Stimulated activated CD4-positive, alpha-beta T cell treated with anti-CD3 and anti-CD28 coated beads, TNF-alpha, amount 100 ng/mL, for 1 hour (primary cell): ENCODE measurements around the gene NRP2.

Experiments
- DNase-seq, 3 donors: peaks; one replicate each; pipeline ENCODE4 v3.0.0-alpha.2; 2020; ENCODE audit warnings: low read depth in 3 of 3, low spot score in 1 of 3

NRP2 gene

DNA sequence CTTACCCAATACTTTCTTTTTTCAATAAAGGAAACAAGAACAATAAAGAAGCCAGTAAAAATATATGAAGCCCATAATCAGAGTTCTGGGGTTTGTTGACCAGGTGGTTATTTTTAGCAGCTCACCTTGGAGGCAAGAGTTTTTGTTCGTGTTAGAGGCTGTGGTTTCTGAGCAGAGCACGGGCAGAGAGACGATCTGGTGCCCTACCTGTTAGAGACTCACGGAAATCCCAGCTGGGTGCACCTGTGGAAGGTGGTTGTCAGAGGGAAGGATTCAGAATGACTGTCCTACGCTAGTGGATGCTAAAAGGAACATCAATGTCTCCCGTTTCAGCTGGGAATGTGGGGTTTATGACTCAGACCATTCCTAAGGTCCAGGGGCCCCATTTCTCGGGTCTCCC, 87.6 kb downstream of the NRP2 start:
- no peak for DNase-seq

- no peak for DNase-seq
Observed at GRCh38 chr2:205770577-205770976, 88.3 kb downstream of the NRP2 start.

- no peak for DNase-seq
Observed at GRCh38 chr2:205771031-205771430, 88.7 kb downstream of the NRP2 start.

DNA sequence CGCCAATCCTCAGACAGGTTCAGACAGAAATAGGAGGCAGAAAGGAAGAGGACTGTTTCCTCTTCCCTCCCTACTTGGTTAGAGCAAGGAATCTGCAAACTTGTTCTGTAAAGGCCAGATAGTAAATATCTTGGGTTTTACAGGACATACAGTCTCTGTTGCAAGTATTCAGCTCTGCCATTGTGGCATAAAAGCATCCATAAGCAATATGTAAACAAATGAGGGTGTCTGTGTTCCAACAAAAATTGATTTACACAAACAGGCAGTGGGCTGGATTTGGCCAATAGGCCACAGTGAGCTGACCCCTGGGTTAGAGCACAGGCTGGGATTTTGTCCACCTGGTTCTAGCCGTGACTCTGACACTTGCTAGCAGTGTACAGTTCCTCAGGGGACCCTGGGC, 89.4 kb downstream of the NRP2 start:
- DNase-seq: no peak

DNA sequence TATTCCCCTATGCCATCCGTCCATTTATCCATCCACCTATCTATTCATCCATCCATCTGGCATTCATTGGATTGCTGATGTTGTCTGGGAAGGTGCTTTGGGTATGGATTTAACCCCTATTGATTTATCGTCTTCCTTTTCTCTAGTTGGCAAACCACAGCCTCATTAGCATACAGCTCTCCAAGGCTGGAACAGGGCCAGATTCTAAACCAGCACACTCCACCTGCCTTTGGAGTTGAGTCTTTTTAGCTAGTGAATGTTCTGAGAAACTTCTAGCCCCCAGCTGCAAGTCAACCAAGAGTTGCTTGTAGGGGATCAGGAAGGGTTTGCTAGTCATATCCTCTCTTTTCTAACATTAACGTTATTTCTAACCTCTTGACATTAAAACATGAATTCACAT, 90.7 kb downstream of the NRP2 start:
- DNase-seq: no peak

DNA sequence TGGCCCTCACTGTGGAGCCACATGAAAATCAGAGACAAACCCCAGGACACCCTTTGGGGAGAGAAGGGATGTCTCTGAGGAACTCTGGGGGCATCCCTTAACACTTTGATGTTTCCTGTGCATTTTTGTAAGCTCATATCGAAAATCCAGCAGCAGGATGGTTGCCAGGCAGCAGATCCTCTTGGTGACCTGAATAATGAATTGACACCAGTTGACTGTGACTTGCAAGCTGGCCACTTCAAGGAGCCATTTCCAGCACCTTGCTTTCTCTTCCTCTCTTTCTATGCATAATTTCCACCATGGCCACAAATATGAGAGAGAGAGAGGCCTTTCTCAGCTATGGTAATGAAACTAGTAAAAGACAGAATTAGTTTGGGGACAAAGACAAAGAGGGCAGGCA, 91.7 kb downstream of the NRP2 start:
- no peak for DNase-seq

DNA sequence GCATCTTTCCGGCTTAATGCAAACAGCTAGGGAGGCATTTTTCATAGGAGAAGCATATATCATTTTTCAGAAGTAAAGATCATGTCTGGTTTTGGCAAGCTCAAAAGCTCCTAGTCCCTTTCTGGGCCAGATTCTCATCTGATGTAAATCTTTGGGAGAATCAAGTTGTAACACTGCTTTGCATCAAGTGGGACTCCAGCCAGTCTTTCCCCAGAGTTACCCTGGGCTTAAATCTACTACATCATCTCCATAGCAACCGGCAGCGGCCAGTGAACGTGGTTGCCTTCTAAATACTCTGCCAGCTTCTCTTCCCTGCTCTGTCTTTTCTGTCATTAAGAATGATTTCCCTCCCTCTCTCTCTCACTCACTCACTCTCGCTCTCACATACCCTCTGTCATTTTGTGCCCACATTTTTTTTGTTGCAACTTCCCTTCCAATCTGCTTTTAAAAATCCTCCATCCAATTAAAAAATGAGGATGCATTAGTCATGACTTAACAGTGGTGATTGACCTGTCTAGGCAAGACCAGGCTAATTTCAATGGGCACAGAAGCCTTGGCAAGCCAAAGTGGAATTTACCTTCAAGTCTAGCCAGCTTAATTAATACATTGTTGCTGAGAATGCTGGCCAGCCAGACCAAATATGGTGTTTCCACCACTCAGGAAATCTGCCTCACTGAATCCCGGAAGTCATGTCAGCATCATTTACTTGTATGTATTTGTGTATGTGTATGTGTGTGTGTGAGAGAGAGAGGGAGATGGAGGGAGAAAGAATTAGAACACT, 93.0 kb downstream of the NRP2 start:
- no peak for DNase-seq

- no peak for DNase-seq
Observed at GRCh38 chr2:205776139-205776538, 93.8 kb downstream of the NRP2 start.

DNA sequence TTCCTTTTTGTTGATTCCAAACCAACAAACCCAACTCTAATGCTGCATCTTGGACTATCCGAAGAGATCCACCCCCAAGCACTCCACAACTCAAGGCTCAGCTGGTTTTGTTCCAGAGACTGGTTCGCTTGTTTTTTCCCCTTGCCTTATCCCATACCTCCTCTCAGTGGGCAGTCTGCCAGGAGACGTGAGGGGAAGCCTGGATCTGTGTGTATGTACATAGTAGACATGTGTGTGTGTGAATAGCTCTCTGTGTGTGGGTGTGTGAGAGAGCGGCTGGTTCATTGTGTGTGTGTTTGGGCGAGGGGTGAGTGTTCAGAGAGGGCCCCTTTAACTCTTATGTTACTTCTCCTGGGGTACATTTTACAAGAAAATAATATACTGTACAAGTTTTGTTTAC, 94.4 kb downstream of the NRP2 start:
- no peak for DNase-seq

DNA sequence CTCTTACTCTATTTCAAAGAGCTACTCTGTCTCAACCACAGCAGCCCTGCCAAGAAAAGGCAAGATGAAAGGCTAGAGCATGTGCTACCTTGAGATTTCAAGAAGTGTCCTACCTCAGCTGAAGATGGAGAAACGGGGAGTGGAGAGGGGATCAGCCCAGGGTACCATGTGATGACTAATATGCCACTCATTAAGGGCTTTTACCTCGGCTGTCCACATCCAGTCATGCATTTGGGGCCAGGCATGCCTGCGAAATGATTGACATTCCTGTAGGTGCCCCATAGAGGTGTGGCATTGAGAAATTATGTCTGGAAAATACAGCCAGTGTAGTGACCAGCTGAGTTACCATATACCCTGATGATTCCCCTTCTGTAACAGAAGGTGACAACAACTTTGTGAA, 96.1 kb downstream of the NRP2 start:
- DNase-seq: no peak

GRCh38 chr2:205780645-205781044, 98.3 kb downstream of the NRP2 start:
- no peak for DNase-seq

- no peak for DNase-seq
Observed at GRCh38 chr2:205781244-205781931, 99.1 kb downstream of the NRP2 start.

- no peak for DNase-seq
Observed at GRCh38 chr2:205782941-205783340, 100.6 kb downstream of the NRP2 start.

GRCh38 chr2:205783872-205784499, 101.7 kb downstream of the NRP2 start:
- DNase-seq: no peak

DNA sequence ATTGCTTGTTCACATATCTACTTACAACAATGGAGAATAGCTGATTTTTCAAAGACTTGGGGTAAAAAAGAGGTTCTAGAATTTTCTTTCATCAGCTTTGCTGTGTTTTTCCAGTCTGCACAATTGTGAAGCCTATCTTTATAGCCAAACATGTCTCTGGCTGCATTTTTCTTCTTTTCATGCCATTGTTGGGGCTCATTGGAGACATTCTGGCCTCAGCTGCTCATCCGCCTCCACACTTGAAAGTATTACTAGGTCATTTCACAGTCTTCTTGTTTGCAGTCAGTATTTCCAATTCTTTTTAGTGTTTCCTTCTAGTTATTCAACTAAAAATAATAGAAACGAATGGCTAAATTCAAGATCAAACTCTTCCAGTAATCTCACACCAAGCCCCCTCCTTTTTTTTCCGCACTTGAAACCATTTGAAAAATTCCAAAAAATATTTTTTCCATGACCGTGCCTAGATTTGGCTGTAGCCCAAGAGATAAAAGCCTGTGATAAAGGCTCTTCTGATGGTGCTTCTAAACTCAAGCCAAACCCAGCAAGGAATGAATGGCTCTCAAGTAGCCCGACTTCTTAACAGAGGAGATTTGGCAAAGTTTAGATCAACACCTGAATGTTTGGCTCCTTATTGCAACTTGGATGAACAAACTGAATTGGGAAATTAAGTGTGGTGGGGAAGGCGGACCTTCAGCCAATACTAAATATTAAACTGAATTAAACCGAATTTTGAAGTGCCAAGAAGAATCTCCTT, 103.4 kb downstream of the NRP2 start:
- no peak for DNase-seq

GRCh38 chr2:205786976-205787375, 104.7 kb downstream of the NRP2 start:
- DNase-seq: no peak

GRCh38 chr2:205787761-205788160, 105.5 kb downstream of the NRP2 start:
- DNase-seq: no peak

- no peak for DNase-seq
Observed at GRCh38 chr2:205789906-205790305, 107.6 kb downstream of the NRP2 start.

- DNase-seq: no peak
Observed at GRCh38 chr2:205792908-205793307, 110.6 kb downstream of the NRP2 start.

GRCh38 chr2:205796805-205797313, 114.6 kb downstream of the NRP2 start:
- no peak for DNase-seq

- no peak for DNase-seq
Observed at GRCh38 chr2:205797866-205798265, 115.6 kb downstream of the NRP2 start.
